ENCODE data around the gene SIT1. TPM values are rescaled to one million over a fixed set of nuclear protein-coding genes. Genes with fewer than 3 reads are reported as not detected.
"Not testable (repeated sequence)": the region's sequence is repeated elsewhere in the genome, so short reads cannot be mapped to it uniquely, and the experiment has no call there.

SIT1 gene
- total RNA-seq, 4 donors from 2014 or later, result 0.42 to 4.2 (median 1.5) TPM

GRCh38 chr9:35639631-35640030, 11.1 kb downstream of the SIT1 start:
- no peak for TF ChIP-seq CTCF (IDR thresholded peaks at IDR 0.05)
- TF ChIP-seq POLR2A (IDR thresholded peaks at IDR 0.05), result no peak
- peaks cover 0 to 12% (median 0%) of the 10 kb centered on the region in 3 donors for H3K4me1 ChIP-seq
- intact Hi-C loops (cut with DNase I), result no loop called here
- H3K4me3 ChIP-seq, result no peak overlapping the region
- H3K36me3 ChIP-seq, result no peaks in the 10 kb centered on the region
- peak overlapping the region in 1 of 4 donors; percentile 11 for H3K27ac ChIP-seq
- no peaks in the 10 kb centered on the region for H3K9me3 ChIP-seq
- no peaks in the 10 kb centered on the region for H3K27me3 ChIP-seq
- DNase-seq, result no peak
- 71 to 81% methylated on average over 1 of the region's 1 CpG for WGBS, 2 donors

GRCh38 chr9:35639225-35639624, 11.5 kb downstream of the SIT1 start:
- H3K27ac ChIP-seq, result peak overlapping the region in 1 of 4 donors; percentile 11
- H3K4me3 ChIP-seq; H3K36me3 ChIP-seq; intact Hi-C loops (cut with DNase I); DNase-seq; H3K4me1 ChIP-seq; H3K9me3 ChIP-seq; H3K27me3 ChIP-seq: not testable (repeated sequence)
- 57 to 67% methylated on average over 1 of the region's 1 CpG for WGBS, 2 donors

- H3K27me3 ChIP-seq; H3K9me3 ChIP-seq; H3K4me3 ChIP-seq; intact Hi-C loops (cut with DNase I); H3K36me3 ChIP-seq; H3K4me1 ChIP-seq; DNase-seq: not testable (repeated sequence)
- peak overlapping the region in 1 of 4 donors; percentile 11 for H3K27ac ChIP-seq
- 48 to 64% methylated on average over 6 to 7 of the region's 8 CpGs for WGBS, 2 donors
Measured at GRCh38 chr9:35638751-35639150, 12.0 kb downstream of the SIT1 start.

GRCh38 chr9:35637427-35637955, 13.2 kb downstream of the SIT1 start:
- H3K4me1 ChIP-seq; intact Hi-C loops (cut with DNase I): not testable (repeated sequence)
- 85 to 94% methylated on average over 9 of the region's 9 CpGs for WGBS, 2 donors

GRCh38 chr9:35636877-35637246, 13.9 kb downstream of the SIT1 start:
- peak overlapping the region in 1 of 4 donors; percentile 49 for H3K27ac ChIP-seq
- H3K9me3 ChIP-seq; DNase-seq; H3K36me3 ChIP-seq; intact Hi-C loops (cut with DNase I); H3K27me3 ChIP-seq; H3K4me1 ChIP-seq; H3K4me3 ChIP-seq: not testable (repeated sequence)
- 92 to 95% methylated on average over 6 of the region's 6 CpGs for WGBS, 2 donors

More at GRCh38 chr9:35637427-35637955, 13.2 kb downstream of the SIT1 start:
- not testable (repeated sequence) for H3K27me3 ChIP-seq, H3K27ac ChIP-seq, H3K4me3 ChIP-seq, H3K9me3 ChIP-seq, H3K36me3 ChIP-seq, DNase-seq

- H3K27ac ChIP-seq, result peak overlapping the region in 1 of 4 donors; percentile 49
- H3K36me3 ChIP-seq, result no peaks in the 10 kb centered on the region
- no peaks in the 10 kb centered on the region for H3K27me3 ChIP-seq
- H3K9me3 ChIP-seq, result no peaks in the 10 kb centered on the region
- 71 to 76% methylated on average over 9 of the region's 9 CpGs for WGBS, 2 donors
- no peak for TF ChIP-seq POLR2A (IDR thresholded peaks at IDR 0.05)
- TF ChIP-seq CTCF (IDR thresholded peaks at IDR 0.05), result no peak
- no peak for DNase-seq
- H3K4me1 ChIP-seq, result no peaks in the 10 kb centered on the region
- no peak overlapping the region for H3K4me3 ChIP-seq
- intact Hi-C loops (cut with DNase I), result no loop called here
Measured at GRCh38 chr9:35636135-35636876, 14.4 kb downstream of the SIT1 start.

- Histone ChIP-seq H3K4me1 (no peaks in the 10 kb centered on the region), H3K4me3 (no peak overlapping the region), H3K9me3 (no peaks in the 10 kb centered on the region), H3K27me3 (no peaks in the 10 kb centered on the region), H3K36me3 (no peaks in the 10 kb centered on the region), H3K27ac (no peak overlapping the region)
- no peak for DNase-seq
- TF ChIP-seq CTCF (IDR thresholded peaks at IDR 0.05), result no peak
- TF ChIP-seq POLR2A (IDR thresholded peaks at IDR 0.05), result no peak
- intact Hi-C loops (cut with DNase I), result no loop called here
Measured at GRCh38 chr9:35635730-35636129, 15.0 kb downstream of the SIT1 start.

Data from esophagus squamous epithelium (tissue), 5 donors.